Placental pericyte (primary cell): ENCODE measurements around the gene PPAN. TPM values are rescaled to one million over a fixed set of nuclear protein-coding genes. Genes with fewer than 3 reads are reported as not detected.

Source experiments
- small RNA-seq: library from RNA; depleted of rRNA; stranded (forward); fragments of <200 nt; gene quantifications from one replicate; pipeline ENCODE3, GENCODE V24; 2012; ENCODE audit warnings: low replicate concordance
- total RNA-seq: library from RNA; depleted of rRNA; stranded (reverse); fragments of >200 nt; gene quantifications from 2 replicates; pipeline ENCODE4 v1.2.3, GENCODE V29; 2012

Gene PPAN, protein sequence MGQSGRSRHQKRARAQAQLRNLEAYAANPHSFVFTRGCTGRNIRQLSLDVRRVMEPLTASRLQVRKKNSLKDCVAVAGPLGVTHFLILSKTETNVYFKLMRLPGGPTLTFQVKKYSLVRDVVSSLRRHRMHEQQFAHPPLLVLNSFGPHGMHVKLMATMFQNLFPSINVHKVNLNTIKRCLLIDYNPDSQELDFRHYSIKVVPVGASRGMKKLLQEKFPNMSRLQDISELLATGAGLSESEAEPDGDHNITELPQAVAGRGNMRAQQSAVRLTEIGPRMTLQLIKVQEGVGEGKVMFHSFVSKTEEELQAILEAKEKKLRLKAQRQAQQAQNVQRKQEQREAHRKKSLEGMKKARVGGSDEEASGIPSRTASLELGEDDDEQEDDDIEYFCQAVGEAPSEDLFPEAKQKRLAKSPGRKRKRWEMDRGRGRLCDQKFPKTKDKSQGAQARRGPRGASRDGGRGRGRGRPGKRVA
- total RNA-seq, result 24.5 and 56.1 TPM in 2 replicates

DNA sequence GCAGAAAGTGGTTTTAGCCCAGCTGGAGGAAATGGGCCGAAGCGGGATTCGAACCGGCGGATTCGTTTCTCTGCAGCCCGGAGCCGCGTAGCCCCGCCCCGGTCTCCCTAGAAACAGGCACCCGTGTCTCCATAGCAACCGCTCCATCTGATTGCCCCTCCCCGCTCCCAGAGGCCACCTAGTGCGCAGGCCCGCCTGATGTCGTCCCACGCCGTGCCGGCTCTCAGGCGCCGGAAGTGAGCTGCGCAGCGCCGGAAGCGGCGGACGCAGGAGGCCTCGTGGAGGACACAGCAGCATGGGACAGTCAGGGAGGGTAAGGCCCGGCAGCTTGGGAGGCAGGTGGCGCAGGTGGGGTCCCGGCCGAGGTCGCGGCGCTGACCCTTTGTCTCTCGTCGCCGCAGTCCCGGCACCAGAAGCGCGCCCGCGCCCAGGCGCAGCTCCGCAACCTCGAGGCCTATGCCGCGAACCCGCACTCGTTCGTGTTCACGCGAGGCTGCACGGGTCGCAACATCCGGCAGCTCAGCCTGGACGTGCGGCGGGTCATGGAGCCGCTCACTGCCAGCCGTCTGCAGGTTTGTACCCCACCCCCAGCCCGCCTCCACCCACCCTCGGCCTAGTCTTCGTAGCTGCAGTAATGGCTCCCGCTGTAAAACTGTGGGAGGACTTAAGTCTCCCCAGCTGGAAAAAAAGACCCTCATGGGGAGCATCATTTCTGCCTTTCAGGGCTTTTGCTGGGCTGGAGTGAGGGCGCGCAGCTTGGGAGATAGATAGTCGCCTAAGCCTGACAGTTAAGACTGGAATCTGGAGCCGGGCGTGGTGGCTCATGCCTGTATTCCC lies at the start of gene PPAN:
TSS of gene PPAN (plus strand) at position 263 of the 837 bp plus-strand sequence. CDS start at position 296, 33 bp downstream.

DNA sequence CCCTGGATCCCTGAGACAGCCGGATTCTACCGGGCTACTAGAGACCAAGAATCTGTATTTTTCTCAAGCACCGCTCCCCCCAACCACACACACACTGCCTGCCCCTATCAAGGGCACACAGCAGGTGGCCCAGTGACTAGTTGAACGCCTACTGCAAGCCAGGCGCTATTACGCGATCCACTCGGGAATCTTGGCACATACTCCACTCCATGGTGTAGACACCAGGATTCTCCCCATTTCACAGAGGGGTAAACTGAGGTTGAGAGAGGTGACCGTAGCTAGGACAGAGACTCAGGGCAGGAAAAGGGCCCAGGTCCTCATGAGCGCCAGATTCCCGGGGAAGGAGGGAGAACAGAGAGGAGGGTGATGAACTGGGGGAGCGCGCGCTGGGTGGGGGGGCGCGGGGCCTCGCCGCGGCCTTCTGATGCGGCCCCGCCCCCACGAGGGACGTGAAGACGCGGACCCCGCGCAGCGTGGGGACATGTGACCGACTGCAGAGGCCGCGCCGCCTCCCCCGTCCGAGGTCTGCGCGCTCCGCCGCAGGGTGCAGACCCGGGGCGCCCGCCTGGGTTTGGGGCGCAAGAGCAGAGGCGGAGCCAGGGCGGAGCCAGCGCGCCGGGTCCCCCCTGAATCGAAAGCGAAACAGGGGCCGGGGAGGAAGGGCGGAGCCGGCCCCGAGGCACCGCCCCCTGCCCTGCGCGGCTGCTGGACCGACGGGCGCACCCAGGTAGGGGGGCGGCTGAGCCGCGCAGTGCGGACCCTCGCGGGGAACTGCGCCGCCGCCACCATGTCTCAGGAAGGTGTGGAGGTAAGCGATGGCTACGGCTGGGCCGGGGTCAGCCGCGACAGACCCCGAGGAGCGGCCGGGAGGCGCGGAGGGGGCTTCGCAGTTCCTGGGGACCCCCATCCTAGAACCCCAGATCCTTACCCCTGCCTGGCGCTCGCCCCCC lies 20.2 kb upstream of the PPAN start, which contains the start of gene SHFL:
TSS of gene SHFL (plus strand) at position 677 of the 950 bp plus-strand sequence. CDS start at position 788, 111 bp downstream.

DNA sequence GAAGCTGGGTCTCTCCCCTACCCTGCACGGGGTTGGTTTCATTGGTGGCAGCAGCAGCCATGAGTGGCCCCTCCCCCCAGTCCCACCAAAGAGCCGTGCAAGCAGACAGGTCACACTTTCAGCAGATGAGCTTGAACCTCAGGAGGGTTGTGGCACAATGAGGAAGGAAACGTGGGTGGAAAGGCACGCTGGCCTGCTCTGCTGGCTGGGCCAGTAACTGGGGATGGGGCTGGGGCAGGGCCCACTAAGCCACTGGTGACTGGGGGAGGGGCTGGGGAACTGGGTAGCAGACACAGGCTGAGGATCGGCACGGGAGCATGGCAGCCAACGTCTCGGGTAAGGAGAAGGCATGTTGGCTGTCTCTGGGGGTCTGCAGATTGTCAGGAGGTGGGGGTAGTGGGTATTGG lies 5.2 kb downstream of the PPAN start, which contains the start of gene P2RY11:
TSS of gene P2RY11 (plus strand) at position 289 of the 407 bp plus-strand sequence. CDS start at position 318, 29 bp downstream.

Small RNA genes lying within 50 kb of the gene (small RNA-seq; reads per million reads assigned to genes)
- gene SNORD105 (48.0 reads per million, percentile 98 among the genes with 10 or more reads in this experiment), gene SNORD105B (323 reads per million, percentile 99 among the genes with 10 or more reads in this experiment)

Other genes starting within 250 kb of the PPAN start
- 1.8 and 18.5 TPM in 2 replicates for gene OLFM2, start 169.8 kb upstream of the PPAN start, total RNA-seq
- gene COL5A3, start 95.9 kb upstream of the PPAN start, total RNA-seq, result 0.88 and 47.0 TPM in 2 replicates
- 0.29 TPM in 1 of 2 replicates, not detected in the other for gene RDH8, start 92.9 kb upstream of the PPAN start, total RNA-seq
- 22.8 and 29.8 TPM in 2 replicates for gene SHFL, start 20.0 kb upstream of the PPAN start, total RNA-seq
- under 0.01 TPM in 1 of 2 replicates, not detected in the other for gene ANGPTL6, start 3.7 kb upstream of the PPAN start, total RNA-seq
- gene P2RY11, start 5.3 kb downstream of the PPAN start, total RNA-seq, result 1.3 and 3.3 TPM in 2 replicates
- gene EIF3G, start 13.5 kb downstream of the PPAN start, total RNA-seq, result 276 and 386 TPM in 2 replicates
- gene DNMT1, start 88.6 kb downstream of the PPAN start, total RNA-seq, result 23.4 and 96.8 TPM in 2 replicates
- 41.9 and 42.2 TPM in 2 replicates for gene S1PR2, start 125.0 kb downstream of the PPAN start, total RNA-seq
- 42.7 and 79.3 TPM in 2 replicates for gene MRPL4, start 145.9 kb downstream of the PPAN start, total RNA-seq
- gene ICAM1, start 164.8 kb downstream of the PPAN start, total RNA-seq, result 52.1 and 189 TPM in 2 replicates
- gene ICAM4, start 180.6 kb downstream of the PPAN start, total RNA-seq, result 8.3 and 9.2 TPM in 2 replicates
- 11.6 and 16.2 TPM in 2 replicates for gene ICAM5, start 183.6 kb downstream of the PPAN start, total RNA-seq
- 0.44 and 0.72 TPM in 2 replicates for gene ZGLP1, start 203.5 kb downstream of the PPAN start, total RNA-seq
- 19.5 and 36.1 TPM in 2 replicates for gene FDX2, start 209.7 kb downstream of the PPAN start, total RNA-seq
- gene RAVER1, start 227.2 kb downstream of the PPAN start, total RNA-seq, result 11.2 and 25.3 TPM in 2 replicates
- 2.8 and 11.3 TPM in 2 replicates for gene ICAM3, start 233.3 kb downstream of the PPAN start, total RNA-seq